Measurements from ENCODE around the gene RADIL. TPM values are rescaled to one million over a fixed set of nuclear protein-coding genes. Genes with fewer than 3 reads are reported as not detected.

RADIL gene
- total and polyA plus RNA-seq, 3 experiments from 2014 or later, result 0.04 to 0.20 TPM; not detected in 1

DNA sequence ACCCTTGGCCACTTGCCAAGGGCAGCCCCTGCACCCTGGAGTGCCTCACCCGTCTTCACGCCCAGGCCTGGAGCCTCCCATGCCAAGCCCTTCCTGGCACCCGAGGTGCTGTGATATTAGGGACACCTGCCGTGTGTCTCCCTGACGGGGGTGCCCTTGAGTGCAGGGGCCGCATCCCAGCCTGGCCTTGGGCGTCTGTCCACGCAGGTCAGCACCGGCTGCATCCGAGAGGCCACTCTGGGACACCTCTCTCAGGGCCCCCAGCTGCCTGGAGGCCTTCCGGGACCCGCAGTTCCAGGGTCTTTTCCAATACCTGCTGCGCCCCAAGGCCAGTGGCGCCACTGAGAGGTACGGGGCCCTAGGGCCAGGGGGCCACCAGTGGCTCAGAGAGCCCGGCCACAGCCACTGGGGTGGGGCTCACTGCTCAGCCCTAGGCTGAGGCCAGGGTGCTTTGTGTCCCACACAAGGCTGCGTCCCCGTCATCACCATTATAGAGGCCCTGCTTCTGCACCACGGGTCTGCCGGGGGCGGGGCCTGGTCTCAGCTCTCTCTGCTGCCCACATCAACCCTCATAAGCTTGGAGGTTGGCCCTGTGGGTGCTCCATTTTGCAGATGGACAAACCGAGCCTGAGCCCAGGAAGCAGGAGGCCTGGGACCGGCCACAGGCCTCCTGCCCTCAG lies 95.4 kb downstream of the RADIL start:
- H3K4me3 Mint-ChIP-seq, result no peak overlapping the region
- Histone ChIP-seq H3K9me3 (ENCODE audit: low read length) (no peaks in the 10 kb centered on the region), H3K27ac (ENCODE audit: low read depth, low read length) (no peak overlapping the region), H3K36me3 (ENCODE audit: insufficient read depth, low read length) (peaks cover 26% of the 10 kb centered on the region), H3K4me3 (ENCODE audit: low read length) (no peak overlapping the region), H3K4me1 (ENCODE audit: insufficient read depth, low read length) (no peaks in the 10 kb centered on the region), H3K27me3 (ENCODE audit: insufficient read depth, low read length, poor library complexity, severe bottlenecking) (no peaks in the 10 kb centered on the region)
- H3K9me3 Mint-ChIP-seq, result no peaks in the 10 kb centered on the region
- peaks cover 0 to under 1% of the 10 kb centered on the region in 2 donors for H3K27me3 Mint-ChIP-seq
- peaks cover 0 to 5% (median 1%) of the 10 kb centered on the region in 3 donors for H3K4me1 Mint-ChIP-seq
- ChIA-PET POLR2A (no interaction called here), CTCF (interaction anchor here (1.4 kb wide), 1 partner anchor 10 kb away, joined by 5 read pairs; no protein-coding TSS in a partner anchor)
- H3K27ac Mint-ChIP-seq, result no peak overlapping the region
- H3K36me3 Mint-ChIP-seq, result peaks cover 0 to 63% (median 0%) of the 10 kb centered on the region in 3 donors
- DNase-seq, result no peak

DNA sequence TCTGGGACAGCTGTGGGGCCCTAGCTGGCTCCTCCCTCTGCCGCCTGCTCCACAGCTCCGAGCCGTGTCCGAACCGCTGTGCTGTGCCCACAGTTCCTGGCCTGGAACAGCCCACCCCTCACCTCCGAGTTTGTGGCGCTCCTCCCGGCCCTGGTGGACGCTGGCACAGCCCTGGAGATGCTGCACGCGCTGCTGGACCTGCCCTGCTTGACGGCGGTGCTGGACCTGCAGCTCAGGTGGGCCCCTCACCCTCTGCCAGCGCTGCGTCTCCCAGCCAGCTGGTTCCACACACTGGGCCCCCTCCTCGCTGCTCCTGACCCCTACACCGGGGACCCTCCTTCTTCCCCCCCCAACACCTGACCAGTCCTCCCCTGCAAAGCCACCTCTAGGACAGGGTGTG lies 96.0 kb downstream of the RADIL start:
- H3K27ac ChIP-seq (ENCODE audit: low read depth, low read length), result no peak overlapping the region
- no peaks in the 10 kb centered on the region for H3K4me1 ChIP-seq (ENCODE audit: insufficient read depth, low read length)
- POLR2A ChIA-PET, result no interaction called here
- Mint-ChIP-seq H3K9me3 (no peaks in the 10 kb centered on the region), H3K27me3 (peaks cover 0 to 2% of the 10 kb centered on the region in 2 donors), H3K27ac (no peak overlapping the region), H3K36me3 (peaks cover 0 to 68% (median 0%) of the 10 kb centered on the region in 3 donors), H3K4me3 (no peak overlapping the region), H3K4me1 (peaks cover 0 to 5% (median 1%) of the 10 kb centered on the region in 3 donors)
- H3K9me3 ChIP-seq (ENCODE audit: low read length), result no peaks in the 10 kb centered on the region
- peaks cover 26% of the 10 kb centered on the region for H3K36me3 ChIP-seq (ENCODE audit: insufficient read depth, low read length)
- H3K4me3 ChIP-seq (ENCODE audit: low read length), result no peak overlapping the region
- no peak for DNase-seq
- H3K27me3 ChIP-seq (ENCODE audit: insufficient read depth, low read length, poor library complexity, severe bottlenecking), result no peaks in the 10 kb centered on the region
- CTCF ChIA-PET, result no interaction called here

DNA sequence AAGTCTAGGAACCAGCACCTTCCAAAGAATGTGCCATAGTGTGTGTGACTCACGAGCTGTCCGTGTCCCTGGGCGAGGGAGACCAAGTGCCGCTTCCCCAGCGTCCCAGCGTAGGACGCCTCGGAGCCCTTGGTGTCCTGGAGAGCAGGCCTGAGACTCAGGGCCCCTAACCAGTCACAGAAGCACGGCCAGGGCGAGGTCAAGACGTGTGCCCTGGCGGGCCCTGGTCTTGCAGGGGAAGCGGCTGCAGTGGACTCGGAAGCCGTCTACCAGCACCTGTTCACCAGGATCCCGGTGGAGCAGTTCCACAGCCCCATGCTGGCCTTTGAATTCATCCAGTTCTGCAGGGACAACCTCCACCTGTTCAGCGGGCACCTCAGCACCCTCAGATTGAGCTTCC lies 97.5 kb downstream of the RADIL start:
- H3K27me3 ChIP-seq (ENCODE audit: insufficient read depth, low read length, poor library complexity, severe bottlenecking), result no peaks in the 10 kb centered on the region
- no peaks in the 10 kb centered on the region for H3K9me3 Mint-ChIP-seq
- no peaks in the 10 kb centered on the region for H3K4me1 ChIP-seq (ENCODE audit: insufficient read depth, low read length)
- H3K27ac ChIP-seq (ENCODE audit: low read depth, low read length), result no peak overlapping the region
- POLR2A ChIA-PET, result no interaction called here
- H3K4me1 Mint-ChIP-seq, result peaks cover 0 to 3% (median 0%) of the 10 kb centered on the region in 3 donors
- peaks cover 34% of the 10 kb centered on the region for H3K36me3 ChIP-seq (ENCODE audit: insufficient read depth, low read length)
- CTCF ChIA-PET, result no interaction called here
- no peaks in the 10 kb centered on the region for H3K9me3 ChIP-seq (ENCODE audit: low read length)
- no peak overlapping the region for H3K4me3 Mint-ChIP-seq
- no peak overlapping the region for H3K27ac Mint-ChIP-seq
- peaks cover 0 to 2% of the 10 kb centered on the region in 2 donors for H3K27me3 Mint-ChIP-seq
- DNase-seq, result no peak
- no peak overlapping the region for H3K4me3 ChIP-seq (ENCODE audit: low read length)
- peaks cover 0 to 74% (median 0%) of the 10 kb centered on the region in 3 donors for H3K36me3 Mint-ChIP-seq

DNA sequence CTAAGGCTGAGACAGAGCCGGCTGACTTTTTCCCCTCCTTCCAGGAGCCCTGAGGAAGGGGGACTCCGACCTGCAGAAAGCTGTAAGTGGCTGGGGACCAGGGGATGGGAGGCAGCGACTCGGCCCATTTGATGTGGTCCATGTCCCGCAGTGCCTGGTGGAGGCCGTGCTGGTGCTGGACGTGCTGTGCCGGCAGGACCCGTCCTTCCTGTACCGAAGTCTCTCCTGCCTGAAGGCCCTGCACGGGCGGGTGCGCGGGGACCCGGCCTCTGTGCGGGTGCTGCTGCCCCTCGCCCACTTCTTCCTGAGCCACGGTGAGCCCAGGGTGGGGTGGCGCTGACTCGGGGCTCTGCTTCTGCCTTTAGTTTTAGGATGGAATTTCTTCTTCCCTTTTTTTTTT lies 98.1 kb downstream of the RADIL start:
- no peak overlapping the region for H3K4me3 ChIP-seq (ENCODE audit: low read length)
- peaks cover 38% of the 10 kb centered on the region for H3K36me3 ChIP-seq (ENCODE audit: insufficient read depth, low read length)
- no peaks in the 10 kb centered on the region for H3K4me1 ChIP-seq (ENCODE audit: insufficient read depth, low read length)
- H3K27me3 ChIP-seq (ENCODE audit: insufficient read depth, low read length, poor library complexity, severe bottlenecking), result no peaks in the 10 kb centered on the region
- Mint-ChIP-seq H3K27ac (peak overlapping the region in 1 of 8 donors; percentile 41), H3K4me1 (peaks cover 0 to 6% (median 0%) of the 10 kb centered on the region in 3 donors), H3K36me3 (peaks cover 0 to 73% (median 2%) of the 10 kb centered on the region in 3 donors), H3K27me3 (peaks cover 0 to 2% of the 10 kb centered on the region in 2 donors), H3K9me3 (no peaks in the 10 kb centered on the region), H3K4me3 (no peak overlapping the region)
- POLR2A ChIA-PET, result no interaction called here
- CTCF ChIA-PET, result no interaction called here
- DNase-seq, result no peak
- no peak overlapping the region for H3K27ac ChIP-seq (ENCODE audit: low read depth, low read length)
- H3K9me3 ChIP-seq (ENCODE audit: low read length), result no peaks in the 10 kb centered on the region

DNA sequence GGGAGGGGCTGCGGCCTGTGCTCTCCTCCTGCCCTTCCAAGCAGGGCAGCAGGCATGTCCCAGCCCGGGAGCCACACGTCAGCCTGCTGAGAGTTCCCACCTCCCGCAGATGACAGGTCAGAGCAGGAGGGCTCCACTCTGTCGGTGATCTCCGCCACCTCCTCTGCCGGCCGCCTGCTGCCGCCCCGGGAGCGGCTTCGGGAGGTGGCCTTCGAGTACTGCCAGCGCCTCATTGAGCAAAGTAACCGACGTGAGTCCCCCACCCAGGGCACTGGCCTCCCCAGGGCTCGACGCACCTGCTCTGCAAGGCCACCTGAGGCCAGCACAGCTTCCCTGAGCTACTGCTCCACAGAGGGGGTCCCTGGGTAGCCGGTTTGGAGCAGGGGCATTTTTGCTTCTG lies 98.7 kb downstream of the RADIL start:
- H3K4me3 ChIP-seq (ENCODE audit: low read length), result no peak overlapping the region
- Mint-ChIP-seq H3K36me3 (peaks cover 0 to 71% (median 2%) of the 10 kb centered on the region in 3 donors), H3K27me3 (peaks cover 0 to 2% of the 10 kb centered on the region in 2 donors), H3K9me3 (no peaks in the 10 kb centered on the region), H3K27ac (no peak overlapping the region), H3K4me3 (no peak overlapping the region), H3K4me1 (peaks cover 0 to 9% (median 0%) of the 10 kb centered on the region in 3 donors)
- no peaks in the 10 kb centered on the region for H3K9me3 ChIP-seq (ENCODE audit: low read length)
- H3K27ac ChIP-seq (ENCODE audit: low read depth, low read length), result no peak overlapping the region
- H3K4me1 ChIP-seq (ENCODE audit: insufficient read depth, low read length), result no peaks in the 10 kb centered on the region
- H3K27me3 ChIP-seq (ENCODE audit: insufficient read depth, low read length, poor library complexity, severe bottlenecking), result no peaks in the 10 kb centered on the region
- ChIA-PET POLR2A (no interaction called here), CTCF (no interaction called here)
- DNase-seq, result no peak
- peaks cover 38% of the 10 kb centered on the region for H3K36me3 ChIP-seq (ENCODE audit: insufficient read depth, low read length)

DNA sequence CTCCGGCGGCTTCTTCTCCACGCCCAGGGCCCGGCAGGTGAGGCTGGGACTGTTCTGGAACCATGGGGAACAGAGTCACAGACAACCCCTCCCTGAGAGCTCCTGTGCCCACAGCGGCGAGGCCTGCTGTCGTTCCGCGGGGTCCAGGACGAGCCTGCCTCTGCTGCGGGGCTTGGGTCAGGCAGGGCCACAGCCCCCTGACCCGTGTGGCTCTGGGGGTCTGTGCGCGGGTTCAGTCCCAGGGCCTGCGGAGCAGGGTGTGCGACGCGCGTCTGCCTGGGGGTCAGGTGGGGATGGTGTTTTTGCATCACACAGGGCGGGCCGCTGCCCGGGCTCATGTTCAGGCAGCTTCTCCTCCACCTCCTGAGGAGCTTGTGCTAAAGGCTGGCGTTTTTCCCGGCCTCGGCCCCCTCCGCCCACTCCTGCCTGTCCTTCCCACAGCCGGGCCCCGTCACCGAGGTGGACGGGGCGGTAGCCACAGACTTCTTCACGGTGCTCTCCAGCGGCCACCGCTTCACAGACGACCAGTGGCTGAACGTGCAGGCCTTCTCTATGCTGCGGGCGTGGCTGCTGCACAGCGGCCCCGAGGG lies 99.7 kb downstream of the RADIL start:
- Mint-ChIP-seq H3K27ac (no peak overlapping the region), H3K27me3 (peaks cover 0 to 2% of the 10 kb centered on the region in 2 donors), H3K4me1 (peaks cover 0 to 12% (median 0%) of the 10 kb centered on the region in 3 donors), H3K36me3 (peaks cover 0 to 67% (median 2%) of the 10 kb centered on the region in 3 donors), H3K9me3 (no peaks in the 10 kb centered on the region), H3K4me3 (no peak overlapping the region)
- Histone ChIP-seq H3K27ac (ENCODE audit: low read depth, low read length) (no peak overlapping the region), H3K9me3 (ENCODE audit: low read length) (no peaks in the 10 kb centered on the region), H3K4me1 (ENCODE audit: insufficient read depth, low read length) (no peaks in the 10 kb centered on the region), H3K27me3 (ENCODE audit: insufficient read depth, low read length, poor library complexity, severe bottlenecking) (no peaks in the 10 kb centered on the region), H3K36me3 (ENCODE audit: insufficient read depth, low read length) (peaks cover 38% of the 10 kb centered on the region), H3K4me3 (ENCODE audit: low read length) (no peak overlapping the region)
- ChIA-PET CTCF (no interaction called here), POLR2A (no interaction called here)
- no peak for DNase-seq

DNA sequence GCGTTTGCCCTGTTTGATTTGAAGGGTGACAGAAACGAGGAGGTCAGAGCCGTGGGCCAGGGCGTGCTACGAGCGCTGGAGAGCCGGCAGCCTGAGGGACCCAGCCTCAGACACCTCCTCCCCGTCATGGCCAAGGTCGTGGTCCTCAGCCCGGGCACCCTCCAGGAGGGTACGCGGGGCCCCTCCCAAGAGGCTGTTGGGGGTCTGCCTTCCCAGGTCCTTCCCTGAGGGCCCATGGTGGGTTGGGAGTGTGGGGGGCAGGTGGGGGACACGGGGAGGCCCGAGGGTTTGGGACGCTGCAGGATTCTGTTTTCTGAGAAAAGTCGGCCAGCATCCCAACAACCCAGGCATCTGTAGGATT lies 100.2 kb downstream of the RADIL start:
- Mint-ChIP-seq H3K4me3 (no peak overlapping the region), H3K27me3 (peaks cover 0 to 2% of the 10 kb centered on the region in 2 donors), H3K36me3 (peaks cover 0 to 64% (median 2%) of the 10 kb centered on the region in 3 donors), H3K9me3 (no peaks in the 10 kb centered on the region), H3K27ac (no peak overlapping the region), H3K4me1 (peaks cover 2 to 16% (median 4%) of the 10 kb centered on the region in 3 donors)
- H3K36me3 ChIP-seq (ENCODE audit: insufficient read depth, low read length), result peaks cover 38% of the 10 kb centered on the region
- H3K27me3 ChIP-seq (ENCODE audit: insufficient read depth, low read length, poor library complexity, severe bottlenecking), result no peaks in the 10 kb centered on the region
- H3K9me3 ChIP-seq (ENCODE audit: low read length), result no peaks in the 10 kb centered on the region
- CTCF ChIA-PET, result no interaction called here
- DNase-seq, result no peak
- POLR2A ChIA-PET, result no interaction called here
- H3K4me1 ChIP-seq (ENCODE audit: insufficient read depth, low read length), result peaks cover 1% of the 10 kb centered on the region
- no peak overlapping the region for H3K4me3 ChIP-seq (ENCODE audit: low read length)
- H3K27ac ChIP-seq (ENCODE audit: low read depth, low read length), result no peak overlapping the region

Data from CD8-positive, alpha-beta memory T cell (primary cell).